ENCODE measurements around the gene CDY2A. TPM values are rescaled to one million over a fixed set of nuclear protein-coding genes. Genes with fewer than 3 reads are reported as not detected.
"Not testable (repeated sequence)": the region's sequence is repeated elsewhere in the genome, so short reads cannot be mapped to it uniquely, and the experiment has no call there.

Gene CDY2A
- not detected for polyA plus RNA-seq (ENCODE audit: insufficient read length in 3 of 3)

- not testable (repeated sequence) for DNase-seq (ENCODE audit: low read depth in 3 of 3, low spot score in 2 of 3)
Observed at GRCh38 chrY:18025487-18025886, at the start of gene CDY2A. Gene CDY2A, plus strand, starts transcription at chrY:18025787. Its CDS starts 328 bp downstream, at chrY:18026115.

GRCh38 chrY:17997586-17997985 is 28.0 kb upstream of the CDY2A start:
- not testable (repeated sequence) for DNase-seq (ENCODE audit: low read depth in 3 of 3, low spot score in 2 of 3)

GRCh38 chrY:17998266-17998665 is 27.3 kb upstream of the CDY2A start:
- DNase-seq (ENCODE audit: low read depth in 3 of 3, low spot score in 2 of 3): not testable (repeated sequence)

GRCh38 chrY:18023897-18024296 is 1.7 kb upstream of the CDY2A start:
- DNase-seq (ENCODE audit: low read depth in 3 of 3, low spot score in 2 of 3): not testable (repeated sequence)

GRCh38 chrY:18028845-18029244 is 3.3 kb downstream of the CDY2A start:
- not testable (repeated sequence) for DNase-seq (ENCODE audit: low read depth in 3 of 3, low spot score in 2 of 3)

- not testable (repeated sequence) for DNase-seq (ENCODE audit: low read depth in 3 of 3, low spot score in 2 of 3)
Observed at GRCh38 chrY:18030178-18030577, 4.6 kb downstream of the CDY2A start.

- DNase-seq (ENCODE audit: low read depth in 3 of 3, low spot score in 2 of 3): not testable (repeated sequence)
Observed at GRCh38 chrY:18034100-18034814, 8.7 kb downstream of the CDY2A start.

- DNase-seq (ENCODE audit: low read depth in 3 of 3, low spot score in 2 of 3): not testable (repeated sequence)
Observed at GRCh38 chrY:18034864-18035263, 9.3 kb downstream of the CDY2A start.

GRCh38 chrY:18044990-18045389 is 19.4 kb downstream of the CDY2A start:
- not testable (repeated sequence) for DNase-seq (ENCODE audit: low read depth in 3 of 3, low spot score in 2 of 3)

GRCh38 chrY:18048149-18049040 is 22.8 kb downstream of the CDY2A start:
- DNase-seq (ENCODE audit: low read depth in 3 of 3, low spot score in 2 of 3): not testable (repeated sequence)

GRCh38 chrY:18049061-18049460 is 23.5 kb downstream of the CDY2A start:
- DNase-seq (ENCODE audit: low read depth in 3 of 3, low spot score in 2 of 3): not testable (repeated sequence)

GRCh38 chrY:18056473-18056872 is 30.9 kb downstream of the CDY2A start:
- not testable (repeated sequence) for DNase-seq (ENCODE audit: low read depth in 3 of 3, low spot score in 2 of 3)

- not testable (repeated sequence) for DNase-seq (ENCODE audit: low read depth in 3 of 3, low spot score in 2 of 3)
Observed at GRCh38 chrY:18073464-18073863, 47.9 kb downstream of the CDY2A start.

Other genes with a start within 250 kb of the CDY2A start
- not detected for gene CDY2B, start 145.6 kb upstream of the CDY2A start, polyA plus RNA-seq (ENCODE audit: insufficient read length in 3 of 3)

Data from right renal cortex interstitium (tissue), 3 donors.